Measurements from ENCODE around the gene CXorf49. TPM values are rescaled to one million over a fixed set of nuclear protein-coding genes. Genes with fewer than 3 reads are reported as not detected.

CXorf49 gene
- total RNA-seq, 1 donor from 2014 or later = not detected

GRCh38 chrX:71668248-71668595 lies 49.9 kb downstream of the CXorf49 start:
- Mint-ChIP-seq H3K27ac (no peak overlapping the region), H3K9me3 (no peaks in the 10 kb centered on the region), H3K4me3 (ENCODE audit: low read depth) (no peak overlapping the region), H3K4me1 (ENCODE audit: low read depth) (peaks cover 30% of the 10 kb centered on the region), H3K36me3 (ENCODE audit: low read depth) (no peaks in the 10 kb centered on the region), H3K27me3 (ENCODE audit: low read depth) (peaks cover 4% of the 10 kb centered on the region)
- DNase-seq (ENCODE audit: low spot score) = no peak
- intact Hi-C loops (cut with micrococcal nuclease) = no loop called here

- Mint-ChIP-seq H3K4me1 (ENCODE audit: low read depth) (peaks cover 34% of the 10 kb centered on the region), H3K27ac (no peak within 1 kb of the TSS), H3K36me3 (ENCODE audit: low read depth) (no peaks in the 10 kb centered on the region), H3K27me3 (ENCODE audit: low read depth) (peaks cover 4% of the 10 kb centered on the region), H3K4me3 (ENCODE audit: low read depth) (no peak within 1 kb of the TSS), H3K9me3 (no peaks in the 10 kb centered on the region)
- no peak for DNase-seq (ENCODE audit: low spot score)
- intact Hi-C loops (cut with micrococcal nuclease) = no loop called here
These were observed 50.5 kb downstream of the CXorf49 start, which contains the start of gene LOC101059915 for GRCh38 chrX:71667328-71668247. Gene LOC101059915, plus strand, starts transcription at chrX:71667546.

- Mint-ChIP-seq H3K4me1 (ENCODE audit: low read depth) (peaks cover 34% of the 10 kb centered on the region), H3K36me3 (ENCODE audit: low read depth) (no peaks in the 10 kb centered on the region), H3K27me3 (ENCODE audit: low read depth) (no peaks in the 10 kb centered on the region), H3K4me3 (ENCODE audit: low read depth) (no peak overlapping the region), H3K27ac (no peak overlapping the region), H3K9me3 (no peaks in the 10 kb centered on the region)
- intact Hi-C loops (cut with micrococcal nuclease) = no loop called here
- DNase-seq (ENCODE audit: low spot score) = no peak
These were observed 51.6 kb downstream of the CXorf49 start for GRCh38 chrX:71666240-71667223.

- Mint-ChIP-seq H3K9me3 (no peaks in the 10 kb centered on the region), H3K36me3 (ENCODE audit: low read depth) (no peaks in the 10 kb centered on the region), H3K27me3 (ENCODE audit: low read depth) (peaks cover 3% of the 10 kb centered on the region), H3K4me3 (ENCODE audit: low read depth) (no peak overlapping the region), H3K27ac (no peak overlapping the region), H3K4me1 (ENCODE audit: low read depth) (peaks cover 26% of the 10 kb centered on the region)
- intact Hi-C loops (cut with micrococcal nuclease) = no loop called here
- no peak for DNase-seq (ENCODE audit: low spot score)
These were observed 52.3 kb downstream of the CXorf49 start for GRCh38 chrX:71665747-71666146.

- H3K4me1 Mint-ChIP-seq (ENCODE audit: low read depth) = peaks cover 19% of the 10 kb centered on the region
- intact Hi-C loops (cut with micrococcal nuclease) = no loop called here
- no peak overlapping the region for H3K4me3 Mint-ChIP-seq (ENCODE audit: low read depth)
These were observed 53.1 kb downstream of the CXorf49 start for GRCh38 chrX:71664889-71665491.

More at GRCh38 chrX:71664889-71665491, 53.1 kb downstream of the CXorf49 start:
- H3K9me3 Mint-ChIP-seq = no peaks in the 10 kb centered on the region
- DNase-seq (ENCODE audit: low spot score) = no peak
- no peaks in the 10 kb centered on the region for H3K36me3 Mint-ChIP-seq (ENCODE audit: low read depth)
- peaks cover 3% of the 10 kb centered on the region for H3K27me3 Mint-ChIP-seq (ENCODE audit: low read depth)
- no peak overlapping the region for H3K27ac Mint-ChIP-seq

Other genes with a start within 250 kb of the CXorf49 start
- 224 and 231 TPM in 2 replicates for gene OGT, start 185.2 kb downstream of the CXorf49 start, total RNA-seq
- gene GCNA, start 139.8 kb downstream of the CXorf49 start, total RNA-seq = 3.4 and 3.5 TPM in 2 replicates
- 11.1 and 11.4 TPM in 2 replicates for gene CXCR3, start 99.8 kb downstream of the CXorf49 start, total RNA-seq
- not detected in 2 replicates for gene CXorf49B, start 45.1 kb upstream of the CXorf49 start, total RNA-seq
- 0.41 and 0.43 TPM in 2 replicates for gene NHSL2, start 192.6 kb upstream of the CXorf49 start, total RNA-seq